Activated naive CD4-positive, alpha-beta T cell treated with anti-CD3 and anti-CD28 coated beads, Interleukin-2, amount 50 U/mL, for 72 hours (primary cell): Measurements from ENCODE around the gene TMEM131L. TPM values are rescaled to one million over a fixed set of nuclear protein-coding genes. Genes with fewer than 3 reads are reported as not detected.
"Not testable (repeated sequence)": the region's sequence is repeated elsewhere in the genome, so short reads cannot be mapped to it uniquely, and the experiment has no call there.

Source experiments
- ATAC-seq, 2 donors: fragments of 150-1000 bp; cut with Tn5 transposase; 2 replicates each; pipeline ENCODE4 v1.10.0; 2021; ENCODE audit warnings: mild to moderate bottlenecking in 2 of 2, moderate library complexity in 2 of 2
- DNase-seq, 2 donors: peaks; one replicate each; pipeline ENCODE4 v3.0.0; 2021 to 2022; ENCODE audit warnings: low spot score in 2 of 2
- H3K27ac Mint-ChIP-seq, 2 donors: one replicate each; pipeline ENCODE4 v1.8.0; 2022; ENCODE audit warnings: mild to moderate bottlenecking in 2 of 2, mixed read lengths in 2 of 2
- H3K36me3 Mint-ChIP-seq, 2 donors: one replicate each; pipeline ENCODE4 v1.8.0; 2022; ENCODE audit warnings: mixed read lengths in 2 of 2
- H3K9me3 Mint-ChIP-seq, 2 donors: one replicate each; pipeline ENCODE4 v1.8.0; 2022; ENCODE audit warnings: mixed read lengths in 2 of 2
- total RNA-seq, 2 donors: library from RNA; stranded (reverse); gene quantifications; one replicate each; pipeline ENCODE4 v1.2.3, GENCODE V29; 2022

TMEM131L gene
- total RNA-seq, 2 donors from 2014 or later, result 44.8 to 47.7 TPM

DNA sequence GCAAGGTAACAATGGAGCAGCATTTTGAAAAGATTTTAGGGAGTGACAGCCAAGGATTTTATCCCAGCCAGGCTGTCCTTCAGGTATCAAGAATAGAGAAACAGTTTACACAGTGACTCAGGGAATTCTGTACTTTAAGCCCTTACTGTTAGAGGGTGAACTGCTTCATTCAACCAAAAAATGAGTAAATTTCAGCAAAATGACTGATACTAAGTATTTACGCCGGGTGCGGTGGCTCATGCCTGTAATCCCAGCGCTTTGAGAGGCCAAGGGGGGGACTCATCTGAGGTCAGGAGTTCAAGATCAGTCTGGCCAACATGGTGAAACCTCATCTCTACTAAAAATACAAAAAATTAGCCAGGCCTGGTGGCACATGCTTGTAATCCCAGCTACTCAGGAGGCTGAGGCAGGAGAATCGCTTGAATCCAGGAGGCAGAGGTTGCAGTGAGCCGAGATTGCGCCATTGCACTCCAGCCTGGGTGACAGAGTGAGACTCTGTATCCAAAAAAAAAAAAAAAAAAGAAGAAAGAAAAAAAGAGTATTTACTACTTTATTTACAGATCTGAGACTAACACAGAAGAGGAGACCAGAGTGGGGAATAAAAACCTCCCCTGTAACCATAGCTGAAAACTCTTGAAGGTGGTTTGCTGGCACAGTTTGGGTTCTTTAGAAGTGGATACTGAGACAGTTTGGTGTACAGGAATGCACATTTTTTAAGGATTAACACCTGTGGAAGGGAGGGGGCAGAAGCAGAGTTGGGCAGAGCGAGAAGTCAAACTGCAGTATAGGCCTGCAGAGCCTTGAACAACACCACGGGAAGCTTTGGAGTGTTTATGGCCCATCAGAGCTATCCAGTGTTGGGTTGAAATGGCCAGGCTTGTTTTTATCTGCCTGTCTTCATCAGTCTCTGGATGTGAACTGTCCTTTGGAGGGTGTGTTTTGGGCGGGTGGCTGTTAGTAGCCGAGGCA lies 40.5 kb downstream of the TMEM131L start:
- DNase-seq (no peak), ATAC-seq (peak in 1 of 2 donors; percentile 27)
- Mint-ChIP-seq H3K9me3 (peaks cover 3 to 8% of the 10 kb centered on the region in 2 donors), H3K36me3 (peaks cover 16 to 55% of the 10 kb centered on the region in 2 donors), H3K27ac (peak overlapping the region; percentile 44 to 67)

DNA sequence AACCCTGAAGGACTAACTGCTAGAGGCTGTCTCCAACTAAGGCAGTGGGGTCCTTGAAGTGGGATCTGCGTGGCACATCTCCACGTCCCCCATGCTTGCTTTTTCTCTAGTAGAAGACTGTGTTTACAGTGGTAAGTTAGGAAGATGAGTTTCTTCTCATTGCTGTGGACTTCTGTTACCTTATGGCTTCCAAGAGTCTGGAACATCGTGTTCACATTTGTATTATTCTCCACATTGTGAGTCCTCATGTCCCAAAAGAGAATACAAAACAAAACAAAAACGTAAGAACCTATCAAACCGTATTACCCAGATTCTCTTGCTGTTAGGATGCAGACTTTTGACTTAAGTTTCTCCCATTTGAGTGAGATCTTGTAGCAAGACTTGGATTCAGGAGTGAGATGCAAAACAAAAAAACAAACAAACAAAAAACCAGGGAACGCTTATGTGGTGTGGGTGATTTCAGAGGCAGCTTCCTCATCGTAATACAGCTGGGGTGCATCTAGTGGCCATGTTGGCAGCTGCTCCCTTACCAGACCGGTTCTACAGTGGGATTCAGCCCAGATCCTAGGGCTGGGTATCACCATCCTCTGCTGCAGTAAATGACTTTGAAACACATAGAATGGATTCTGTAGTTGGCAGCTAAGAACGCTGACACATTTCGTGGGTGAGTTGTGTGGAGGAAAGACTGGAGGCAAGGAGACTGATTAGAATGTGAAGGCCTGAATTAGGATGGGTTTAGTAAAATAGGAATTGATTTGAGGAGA lies 41.3 kb downstream of the TMEM131L start:
- H3K36me3 Mint-ChIP-seq, result peaks cover 16 to 55% of the 10 kb centered on the region in 2 donors
- peak overlapping the region; percentile 9 to 67 for H3K27ac Mint-ChIP-seq
- DNase-seq (no peak), ATAC-seq (no peak)
- H3K9me3 Mint-ChIP-seq, result peaks cover 3 to 8% of the 10 kb centered on the region in 2 donors

DNA sequence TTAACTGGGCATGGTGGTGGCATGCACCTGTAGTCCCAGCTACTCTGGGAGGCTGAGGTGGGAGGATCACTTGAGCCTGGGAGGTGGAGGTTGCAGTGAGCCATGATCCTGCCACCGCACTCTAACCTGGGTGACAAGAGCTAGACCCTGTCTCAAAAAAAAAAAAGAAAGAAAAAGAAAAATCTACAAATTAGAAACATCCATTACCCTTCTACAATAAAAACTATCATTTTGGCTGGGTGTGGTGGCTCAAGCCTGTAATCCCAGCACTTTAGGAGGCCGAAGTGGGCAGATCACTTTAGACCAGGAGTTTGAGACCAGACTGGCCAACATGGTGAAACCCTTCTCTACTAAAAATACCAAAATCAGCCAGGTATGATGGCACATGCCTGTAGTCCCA lies 43.1 kb downstream of the TMEM131L start:
- Mint-ChIP-seq H3K27ac (peak overlapping the region in 1 of 2 donors; percentile 58), H3K36me3 (peaks cover 16 to 55% of the 10 kb centered on the region in 2 donors)
- ATAC-seq, DNase-seq, H3K9me3 Mint-ChIP-seq: not testable (repeated sequence)

DNA sequence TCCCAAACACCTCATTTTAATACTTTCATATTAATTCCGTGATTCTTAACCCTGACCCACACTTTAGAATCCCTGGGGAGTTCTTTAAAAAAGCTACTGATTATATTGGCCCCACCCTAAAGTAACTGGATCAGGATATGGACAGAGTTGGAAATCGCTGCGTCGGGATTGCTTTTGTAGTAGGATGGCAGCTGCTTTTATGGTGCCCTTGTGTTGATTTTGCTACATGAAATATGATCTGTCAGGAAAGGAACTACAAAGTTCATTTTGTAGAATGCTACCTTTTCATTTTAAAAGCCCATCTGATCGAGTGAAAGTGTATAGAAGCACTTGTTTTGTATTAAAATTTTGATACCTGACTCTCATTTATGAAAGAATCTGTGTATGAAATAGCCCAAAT lies 43.6 kb downstream of the TMEM131L start:
- peaks cover 14 to 52% of the 10 kb centered on the region in 2 donors for H3K36me3 Mint-ChIP-seq
- H3K27ac Mint-ChIP-seq, result no peak overlapping the region

DNA sequence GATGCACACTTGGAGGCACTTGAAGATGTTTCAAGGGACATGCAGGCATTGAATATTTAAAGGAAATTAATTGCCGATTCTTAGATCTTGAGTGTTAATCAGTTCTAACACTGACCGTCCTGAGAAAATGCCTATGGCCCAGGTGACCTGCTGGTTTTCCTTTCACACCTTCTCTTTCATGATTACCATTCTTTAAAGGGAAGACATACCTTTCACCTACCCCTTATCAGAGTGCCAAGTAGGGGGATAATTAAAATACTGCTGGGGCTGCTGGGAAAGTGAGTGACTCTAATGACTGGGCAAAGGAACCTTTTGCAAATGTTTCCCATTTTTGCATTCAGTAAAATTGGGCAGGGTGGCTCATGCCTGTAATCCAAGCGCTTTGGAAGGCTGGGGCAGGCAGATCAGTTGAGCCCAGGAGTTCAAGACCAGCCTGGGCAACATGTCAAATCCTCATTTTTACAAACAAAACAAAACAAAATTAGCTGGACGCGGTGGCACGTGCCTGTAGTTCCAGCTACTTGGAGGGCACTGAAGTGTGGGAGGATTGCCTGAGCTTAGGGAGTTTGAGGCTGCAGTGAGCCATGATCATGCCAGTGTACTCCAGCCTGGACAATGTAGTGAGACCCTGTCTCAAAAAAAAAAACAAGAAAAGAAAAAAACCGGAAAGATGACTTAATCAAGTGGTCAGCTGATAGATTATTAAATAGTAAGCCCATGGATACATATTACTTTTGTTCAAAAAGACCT lies 44.3 kb downstream of the TMEM131L start:
- peaks cover 0 to 11% of the 10 kb centered on the region in 2 donors for H3K9me3 Mint-ChIP-seq
- ATAC-seq, result no peak
- no peak for DNase-seq
- H3K27ac Mint-ChIP-seq, result no peak overlapping the region
- peaks cover 7 to 50% of the 10 kb centered on the region in 2 donors for H3K36me3 Mint-ChIP-seq

More for the DNA sequence above, 43.6 kb downstream of the TMEM131L start:
- ATAC-seq (no peak), DNase-seq (no peak)
- H3K9me3 Mint-ChIP-seq, result peaks cover under 1 to 8% of the 10 kb centered on the region in 2 donors

DNA sequence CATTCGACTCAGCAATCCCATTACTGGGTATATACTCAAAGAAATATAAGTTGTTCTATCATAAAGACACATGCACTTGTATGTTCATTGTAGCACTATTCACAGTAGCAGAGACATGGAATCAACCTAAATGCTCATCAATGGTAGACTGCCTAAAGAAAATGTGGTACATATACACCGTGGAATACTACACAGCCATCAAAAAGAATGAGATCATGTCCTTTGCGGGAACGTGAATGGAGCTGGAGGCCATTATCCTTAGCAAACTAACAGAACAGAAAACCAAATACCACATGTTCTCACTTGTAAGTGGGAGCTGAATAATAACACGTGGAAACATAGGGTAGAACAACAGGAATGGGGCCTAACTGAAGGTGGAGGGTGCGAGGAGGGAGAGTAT lies 44.9 kb downstream of the TMEM131L start:
- Mint-ChIP-seq H3K27ac (peak overlapping the region in 1 of 2 donors; percentile 3), H3K9me3 (peaks cover 0 to 11% of the 10 kb centered on the region in 2 donors), H3K36me3 (peaks cover 5 to 45% of the 10 kb centered on the region in 2 donors)
- DNase-seq (no peak), ATAC-seq (no peak)

DNA sequence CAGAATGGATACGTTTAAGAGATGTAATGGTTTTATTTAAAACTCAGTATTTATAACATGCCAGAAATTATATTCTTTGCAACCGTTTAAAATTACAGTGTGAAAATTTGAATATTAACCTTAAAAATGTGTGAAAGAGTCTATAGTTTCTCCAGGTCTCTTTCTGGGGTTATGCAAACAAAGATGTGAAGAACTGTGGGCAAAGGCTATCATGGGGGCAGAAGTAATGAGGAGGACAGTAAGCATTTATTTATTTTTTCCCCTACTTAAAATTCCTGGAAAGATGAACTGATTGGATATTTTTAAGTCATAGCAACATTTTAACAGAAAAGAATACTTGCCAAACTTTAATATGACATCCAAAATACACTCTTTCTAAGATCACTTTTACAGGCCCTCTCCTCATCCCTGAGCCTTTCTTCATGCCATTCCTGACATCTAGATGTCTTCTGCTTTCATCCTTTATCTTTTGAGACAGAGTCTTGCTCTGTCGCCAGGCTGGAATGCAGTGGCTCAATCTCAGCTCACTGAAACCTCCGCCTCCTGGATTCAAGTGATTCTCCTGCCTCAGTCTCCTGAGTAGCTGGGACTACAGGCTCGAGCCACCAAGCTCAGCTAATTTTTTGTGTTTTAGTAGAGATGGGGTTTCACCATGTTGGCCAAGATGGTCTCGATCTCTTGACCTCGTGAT lies 46.1 kb downstream of the TMEM131L start:
- Mint-ChIP-seq H3K36me3 (peaks cover 5 to 39% of the 10 kb centered on the region in 2 donors), H3K27ac (peak overlapping the region in 1 of 2 donors; percentile 63), H3K9me3 (peaks cover 0 to 11% of the 10 kb centered on the region in 2 donors)
- ATAC-seq, result no peak
- no peak for DNase-seq

DNA sequence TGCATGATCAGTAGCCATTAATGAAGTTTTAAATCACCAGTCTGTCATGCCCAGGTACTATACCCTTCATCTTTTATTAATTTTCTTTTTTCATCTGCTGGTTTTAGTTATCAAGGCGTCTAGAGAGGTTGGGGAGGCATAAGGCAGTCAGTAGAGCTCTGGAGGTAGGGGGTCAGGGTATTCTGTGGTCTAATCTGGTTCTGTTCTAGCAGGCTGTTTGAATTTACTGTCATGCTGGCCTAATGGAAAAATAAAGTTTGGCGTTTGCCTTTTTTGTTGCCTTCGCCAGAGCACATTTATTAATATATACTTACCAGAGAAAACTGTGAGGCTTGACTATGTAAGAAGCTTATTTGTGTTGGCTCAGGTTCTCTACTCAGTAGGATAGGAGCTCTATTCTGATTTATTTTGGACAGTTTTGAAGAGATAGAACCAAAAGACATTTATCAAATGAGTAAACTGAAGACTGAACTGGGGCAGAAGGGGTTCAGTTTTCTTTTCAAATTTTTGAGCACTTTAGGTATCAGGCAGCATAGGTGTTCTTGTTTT lies 46.9 kb downstream of the TMEM131L start:
- Mint-ChIP-seq H3K9me3 (peaks cover 0 to 11% of the 10 kb centered on the region in 2 donors), H3K36me3 (peaks cover 7 to 32% of the 10 kb centered on the region in 2 donors), H3K27ac (peak overlapping the region in 1 of 2 donors; percentile 63)
- DNase-seq (no peak), ATAC-seq (no peak)

DNA sequence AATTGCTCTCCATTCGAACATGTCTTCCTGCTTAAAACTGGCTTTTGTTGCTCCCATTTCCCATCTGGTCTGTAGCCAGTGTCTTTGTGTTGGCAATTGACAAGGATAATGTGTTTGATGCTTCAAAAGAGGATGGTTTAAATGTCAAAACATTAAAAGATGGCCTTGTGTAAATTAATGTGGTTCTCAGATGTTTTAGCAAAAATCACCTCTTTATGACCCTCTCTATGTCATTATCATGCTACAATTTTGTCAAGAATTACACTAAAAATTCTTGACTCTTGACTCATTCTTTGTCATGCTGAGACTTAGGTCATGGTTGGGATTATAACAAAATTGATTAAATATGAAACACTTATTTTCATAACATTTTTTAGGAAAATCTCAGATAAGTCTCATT lies 47.4 kb downstream of the TMEM131L start:
- ATAC-seq (peak; percentile 24 to 37), DNase-seq (no peak)
- Mint-ChIP-seq H3K9me3 (peaks cover 0 to 11% of the 10 kb centered on the region in 2 donors), H3K27ac (peak overlapping the region; percentile 63 to 89), H3K36me3 (peaks cover 11 to 28% of the 10 kb centered on the region in 2 donors)

DNA sequence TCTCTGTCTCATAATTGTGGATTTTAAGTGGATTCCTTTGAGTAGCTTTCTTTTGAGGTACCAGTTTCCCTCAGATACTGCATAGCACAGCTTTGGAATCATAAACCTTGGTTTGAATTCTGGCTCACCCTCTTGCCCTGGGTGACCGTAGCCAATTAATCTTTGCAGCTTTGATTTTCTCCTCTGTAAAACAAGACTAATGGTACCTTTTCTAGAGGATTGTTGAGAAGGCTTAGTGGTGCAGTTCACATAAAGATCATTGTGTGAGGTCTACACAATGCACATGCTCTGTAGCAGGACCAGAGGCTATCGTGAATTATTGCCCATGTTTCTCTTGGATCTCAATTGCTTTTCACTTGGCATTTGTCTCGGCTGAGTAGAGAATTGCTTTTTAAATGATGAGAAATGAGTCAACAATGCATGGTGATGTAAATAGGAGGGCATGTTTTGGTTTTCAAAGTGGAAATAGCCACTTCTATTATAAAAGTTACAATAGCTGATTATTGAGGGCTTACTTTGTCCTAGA lies 47.9 kb downstream of the TMEM131L start:
- ATAC-seq, result no peak

DNA sequence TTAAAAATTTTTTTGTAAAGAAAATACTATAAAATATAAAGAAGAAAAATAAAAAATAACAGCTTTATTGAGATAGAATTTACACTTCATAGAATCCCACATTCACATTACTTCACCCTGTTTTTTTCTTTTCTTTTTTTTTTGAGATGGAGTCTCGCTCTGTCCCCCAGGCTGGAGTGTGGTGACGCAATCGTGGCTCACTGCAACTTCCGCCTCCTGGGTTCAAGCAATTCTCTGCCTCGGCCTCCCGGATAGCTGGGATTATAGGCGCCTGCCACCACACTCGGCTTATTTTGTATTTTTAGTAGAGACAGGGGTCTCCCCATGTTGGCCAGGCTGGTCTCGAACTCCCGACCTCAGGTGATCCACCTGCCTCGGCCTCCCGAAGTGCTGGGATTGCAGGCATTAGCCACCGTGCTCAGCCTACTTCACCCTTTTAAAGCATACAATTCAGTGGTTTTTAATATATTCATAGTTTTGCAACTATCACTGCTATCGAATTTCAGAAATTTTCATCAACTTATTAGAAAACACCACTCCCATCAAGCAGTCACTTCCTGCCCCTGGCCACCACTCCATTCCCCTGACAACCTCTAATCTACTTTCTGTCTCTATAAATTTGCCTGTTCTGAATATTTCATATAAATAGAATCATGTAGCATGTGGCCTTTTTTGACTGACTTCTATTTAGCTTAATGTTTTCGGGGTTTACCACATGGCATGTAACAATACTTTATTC lies 48.7 kb downstream of the TMEM131L start:
- DNase-seq (no peak), ATAC-seq (no peak)
- Mint-ChIP-seq H3K36me3 (peaks cover 11 to 22% of the 10 kb centered on the region in 2 donors), H3K27ac (peak overlapping the region in 1 of 2 donors; percentile 34), H3K9me3 (peaks cover 0 to 11% of the 10 kb centered on the region in 2 donors)

More for the DNA sequence above, 47.9 kb downstream of the TMEM131L start:
- H3K9me3 Mint-ChIP-seq, result peaks cover 0 to 11% of the 10 kb centered on the region in 2 donors
- peak overlapping the region in 1 of 2 donors; percentile 63 for H3K27ac Mint-ChIP-seq
- peaks cover 11 to 28% of the 10 kb centered on the region in 2 donors for H3K36me3 Mint-ChIP-seq
- no peak for DNase-seq

DNA sequence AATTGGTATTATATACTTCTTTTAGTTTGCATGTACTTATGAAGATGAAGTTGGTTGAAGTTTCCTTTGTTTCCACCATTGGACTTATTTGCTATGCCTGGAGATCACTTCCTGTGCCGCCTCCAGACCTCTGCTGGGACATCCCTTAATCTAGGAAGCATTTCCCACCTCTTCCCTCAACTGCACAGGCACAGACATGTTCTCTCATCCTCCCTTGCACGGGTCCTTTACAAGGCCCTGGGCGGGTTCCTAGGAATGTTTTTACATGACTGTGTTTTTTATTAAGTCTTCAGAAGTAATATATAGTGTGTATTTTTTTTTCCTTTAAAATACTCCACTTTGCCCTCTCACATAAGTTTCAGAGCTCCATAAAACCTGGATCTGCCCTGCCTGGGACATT lies 51.0 kb downstream of the TMEM131L start:
- Mint-ChIP-seq H3K36me3 (peaks cover 6 to 7% of the 10 kb centered on the region in 2 donors), H3K9me3 (peaks cover 0 to 4% of the 10 kb centered on the region in 2 donors), H3K27ac (peak overlapping the region in 1 of 2 donors; percentile 97)
- DNase-seq, result no peak
- ATAC-seq, result no peak

DNA sequence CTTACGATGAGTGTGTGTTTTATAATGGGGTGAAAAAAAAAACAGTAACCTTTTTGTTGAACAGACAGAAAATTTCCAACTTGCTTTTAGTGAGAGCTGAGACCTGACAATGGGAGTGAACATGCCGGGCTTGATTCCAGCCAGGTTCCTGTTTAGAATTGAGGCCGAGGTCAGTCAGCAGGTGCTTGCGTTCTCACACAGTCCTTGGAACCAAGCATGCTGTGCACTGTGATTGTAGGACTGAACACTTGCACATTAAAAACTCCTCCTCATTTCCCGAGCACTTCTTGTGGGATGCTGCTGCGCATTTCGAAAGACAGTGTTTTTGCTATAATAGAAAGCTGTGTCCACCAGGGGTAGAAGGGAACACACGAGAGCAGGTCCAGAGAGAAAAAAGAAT lies 51.8 kb downstream of the TMEM131L start:
- peaks cover 6 to 7% of the 10 kb centered on the region in 2 donors for H3K36me3 Mint-ChIP-seq
- ATAC-seq (no peak), DNase-seq (no peak)
- H3K9me3 Mint-ChIP-seq, result peaks cover 0 to 4% of the 10 kb centered on the region in 2 donors
- H3K27ac Mint-ChIP-seq, result peak overlapping the region; percentile 18 to 97

DNA sequence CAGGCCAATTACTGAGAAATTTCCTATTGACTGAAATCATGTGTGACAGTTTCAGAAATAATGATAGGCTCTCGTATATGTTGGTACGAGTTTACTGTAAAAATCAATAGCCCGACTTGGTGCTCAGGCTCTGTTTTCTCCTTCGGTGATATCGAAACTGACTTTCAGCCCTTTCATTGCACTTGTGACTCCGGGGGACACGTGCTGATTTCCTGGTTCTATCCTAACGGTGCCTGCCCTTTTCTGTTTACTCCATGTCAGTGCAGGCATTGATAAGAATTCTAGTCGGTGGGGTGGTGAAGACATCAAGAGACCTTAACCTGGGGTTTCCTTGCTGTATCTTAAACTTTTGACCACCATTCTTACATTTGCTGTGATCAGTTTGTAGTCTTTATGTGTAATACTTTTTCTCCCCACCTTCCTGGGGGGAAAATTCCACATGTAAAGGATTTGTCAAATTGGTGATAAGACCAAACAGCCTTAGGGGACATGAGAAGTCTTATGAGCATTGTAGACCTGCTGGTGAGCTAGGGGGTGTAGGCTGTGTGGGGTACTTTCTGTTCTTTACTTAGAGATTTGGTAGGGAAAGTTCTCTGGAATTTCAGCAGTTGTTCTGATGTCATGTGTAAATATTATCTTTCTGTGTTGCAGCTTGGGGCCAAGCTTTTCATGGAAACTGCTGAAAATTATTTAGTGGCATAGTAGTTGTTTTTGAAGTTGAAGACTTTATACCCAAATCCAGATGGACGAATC lies 52.7 kb downstream of the TMEM131L start:
- H3K36me3 Mint-ChIP-seq, result peaks cover 6 to 7% of the 10 kb centered on the region in 2 donors
- H3K9me3 Mint-ChIP-seq, result peaks cover 0 to 4% of the 10 kb centered on the region in 2 donors
- H3K27ac Mint-ChIP-seq, result peak overlapping the region; percentile 70 to 97
- DNase-seq, result no peak
- ATAC-seq, result no peak
